Transverse colon (tissue), 4 donors: ENCODE results near the gene SLX4. TPM values are rescaled to one million over a fixed set of nuclear protein-coding genes. Genes with fewer than 3 reads are reported as not detected.

Source experiments
- DNase-seq: peaks from one replicate; pipeline ENCODE4 v3.0.0-alpha.2; 2019
- H3K27ac ChIP-seq, 4 donors: fragments of 200-600 bp; sonication (generic); 2 replicates each; pipeline ENCODE4 v1.5.1; 2016 to 2018; ENCODE audit warnings: inconsistent platforms in 4 of 4
- H3K27me3 ChIP-seq: fragments of 200-600 bp; sonication (generic); 2 replicates; pipeline ENCODE4 v1.5.1; 2017; ENCODE audit warnings: inconsistent platforms
- H3K36me3 ChIP-seq, 4 donors: fragments of 200-600 bp; sonication (generic); 2 replicates each; pipeline ENCODE4 v1.5.1; 2017 to 2019; ENCODE audit warnings: inconsistent platforms in 4 of 4
- H3K4me1 ChIP-seq, 4 donors: fragments of 200-600 bp; sonication (generic); 2 replicates each; pipeline ENCODE4 v1.5.1; 2017 to 2020; ENCODE audit warnings: inconsistent platforms in 4 of 4
- H3K4me3 ChIP-seq, 4 donors: fragments of 200-600 bp; sonication (generic); 1 replicate in 1 of 4; 2 replicates in 3 of 4; pipeline versions ENCODE4 v1.5.1 to v1.6.1; 2017 to 2019; ENCODE audit warnings: inconsistent platforms in 4 of 4
- H3K9me3 ChIP-seq, 2 donors: fragments of 200-600 bp; sonication (generic); 2 replicates each; pipeline ENCODE4 v1.5.1; 2017 to 2019; ENCODE audit warnings: inconsistent platforms in 2 of 2
- EP300 ChIP-seq: sonication (generic); formaldehyde crosslinking; IDR thresholded peaks from one replicate; pipeline ENCODE4 v1.6.1; 2017; ENCODE audit warnings: antibody characterized with exemption, low read depth
- POLR2A ChIP-seq: fragments of 450-650 bp; IDR thresholded peaks from one replicate; pipeline ENCODE4 v1.6.1; 2016; ENCODE audit warnings: antibody characterized with exemption, mild to moderate bottlenecking, moderate library complexity
- POLR2AphosphoS5 ChIP-seq, 3 donors: sonication (generic); formaldehyde crosslinking; IDR thresholded peaks; one replicate each; pipeline ENCODE4 v1.6.1; 2016; ENCODE audit warnings: antibody characterized with exemption in 3 of 3
- WGBS, 2 donors: methylation state at CpG; one replicate each; pipeline ENCODE4 v1.1.5; 2018; ENCODE audit warnings: low coverage in 1 of 2; 5-methylcytosine and 5-hydroxymethylcytosine counted together
- in situ Hi-C, 4 donors: fragments of 200-750 bp; cut with MboI; loops; one replicate each; pipeline versions ENCODE4 v1.15.0 to v1.15.1; 2017; ENCODE audit warnings: low sequenced_read_pairs in 3 of 4, low pct_ligation_motif_present in 1 of 4, low pct_unique_long_range_greater_than_20kb in 1 of 4
- intact Hi-C: fragments of 100-400 bp; cut with DNase I; formaldehyde crosslinking; loops from one replicate; pipeline ENCODE4 v1.15.1; 2023; ENCODE audit warnings: low total_unique reads
- total RNA-seq, 4 donors: library from RNA; depleted of rRNA; stranded (reverse); fragments of >200 nt; gene quantifications; one replicate each; pipeline ENCODE4 v1.1.0, GENCODE V29; 2016
- TF ChIP-seq, protein P1 (sequence below), 5 experiments: fragments of 200-600 bp in 3 of 5; fragments of 450-650 bp in 2 of 5; sonication (generic) in 3 of 5; IDR thresholded peaks; 1 replicate in 2 of 5; 2 replicates in 3 of 5; pipeline ENCODE4 v1.5.1; 2016 to 2017; ENCODE audit warnings: antibody characterized with exemption in 5 of 5, inconsistent platforms in 3 of 5, mild to moderate bottlenecking in 2 of 5, moderate library complexity in 1 of 5

Gene SLX4
- total RNA-seq, 4 donors from 2014 or later = 3.0 to 11.5 (median 4.9) TPM

DNA sequence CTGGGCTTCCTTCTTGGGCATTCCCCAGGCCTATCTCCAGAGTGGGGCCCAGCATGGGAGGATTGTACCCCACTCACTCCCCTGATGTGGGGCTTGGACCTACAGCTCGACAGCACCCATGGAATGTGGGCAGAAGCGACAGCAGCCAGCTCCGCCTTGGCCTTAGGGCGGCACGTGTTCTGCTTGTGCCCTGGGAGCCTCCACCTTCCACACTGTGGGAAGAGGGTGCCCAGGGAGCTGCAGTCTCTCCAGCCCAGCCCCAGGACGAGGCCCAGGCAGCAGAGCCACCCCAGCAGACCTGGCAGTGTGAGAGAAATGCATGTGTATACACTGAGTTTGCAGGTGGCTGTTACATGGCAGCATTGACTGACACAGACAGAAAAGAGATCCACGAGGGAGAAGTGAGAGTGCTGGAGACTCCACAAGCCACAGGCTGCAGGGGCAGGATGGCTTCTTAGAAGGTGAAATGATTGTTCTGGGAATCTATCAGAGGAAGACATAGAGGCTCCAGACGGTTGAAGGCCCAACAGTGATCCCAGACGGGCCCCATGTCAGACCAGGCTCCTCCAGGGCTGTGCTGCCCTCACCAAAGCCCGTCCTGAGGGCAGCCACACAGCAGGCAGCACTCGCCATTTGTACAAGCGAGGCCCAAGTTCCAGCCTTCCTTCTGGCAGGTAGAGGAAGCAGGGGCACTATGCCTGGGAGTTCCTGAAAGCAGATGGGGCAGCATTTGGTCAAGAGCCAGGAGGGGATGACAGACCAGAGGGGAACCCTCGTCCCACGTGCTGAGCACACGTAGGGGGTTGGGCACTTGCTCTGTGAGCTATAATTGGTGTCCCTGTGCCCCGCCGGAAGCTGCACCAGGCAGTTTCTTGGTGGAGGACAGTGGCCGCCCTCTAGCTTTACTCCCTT lies 40.3 kb upstream of the SLX4 start:
- Histone ChIP-seq H3K4me3 (no peak overlapping the region), H3K36me3 (peaks cover 0 to 2% (median 0%) of the 10 kb centered on the region in 4 donors), H3K27ac (no peak overlapping the region), H3K9me3 (no peaks in the 10 kb centered on the region), H3K27me3 (no peaks in the 10 kb centered on the region), H3K4me1 (peaks cover 0 to 23% (median 10%) of the 10 kb centered on the region in 4 donors)
- 84% methylated on average over 13 of the region's 18 CpGs; no CpG with 5 or more reads in 1 of the 2 donors for WGBS, 2 donors
- TF ChIP-seq, protein P1, sequence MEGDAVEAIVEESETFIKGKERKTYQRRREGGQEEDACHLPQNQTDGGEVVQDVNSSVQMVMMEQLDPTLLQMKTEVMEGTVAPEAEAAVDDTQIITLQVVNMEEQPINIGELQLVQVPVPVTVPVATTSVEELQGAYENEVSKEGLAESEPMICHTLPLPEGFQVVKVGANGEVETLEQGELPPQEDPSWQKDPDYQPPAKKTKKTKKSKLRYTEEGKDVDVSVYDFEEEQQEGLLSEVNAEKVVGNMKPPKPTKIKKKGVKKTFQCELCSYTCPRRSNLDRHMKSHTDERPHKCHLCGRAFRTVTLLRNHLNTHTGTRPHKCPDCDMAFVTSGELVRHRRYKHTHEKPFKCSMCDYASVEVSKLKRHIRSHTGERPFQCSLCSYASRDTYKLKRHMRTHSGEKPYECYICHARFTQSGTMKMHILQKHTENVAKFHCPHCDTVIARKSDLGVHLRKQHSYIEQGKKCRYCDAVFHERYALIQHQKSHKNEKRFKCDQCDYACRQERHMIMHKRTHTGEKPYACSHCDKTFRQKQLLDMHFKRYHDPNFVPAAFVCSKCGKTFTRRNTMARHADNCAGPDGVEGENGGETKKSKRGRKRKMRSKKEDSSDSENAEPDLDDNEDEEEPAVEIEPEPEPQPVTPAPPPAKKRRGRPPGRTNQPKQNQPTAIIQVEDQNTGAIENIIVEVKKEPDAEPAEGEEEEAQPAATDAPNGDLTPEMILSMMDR (IDR thresholded peaks at IDR 0.05) = no peak
- TF ChIP-seq POLR2AphosphoS5 (IDR thresholded peaks at IDR 0.05) = no peak
- TF ChIP-seq POLR2A = no peak
- no peak for TF ChIP-seq EP300
- intact Hi-C loops (no loop called here), in situ Hi-C loops (no loop called here)
- DNase-seq = no peak

DNA sequence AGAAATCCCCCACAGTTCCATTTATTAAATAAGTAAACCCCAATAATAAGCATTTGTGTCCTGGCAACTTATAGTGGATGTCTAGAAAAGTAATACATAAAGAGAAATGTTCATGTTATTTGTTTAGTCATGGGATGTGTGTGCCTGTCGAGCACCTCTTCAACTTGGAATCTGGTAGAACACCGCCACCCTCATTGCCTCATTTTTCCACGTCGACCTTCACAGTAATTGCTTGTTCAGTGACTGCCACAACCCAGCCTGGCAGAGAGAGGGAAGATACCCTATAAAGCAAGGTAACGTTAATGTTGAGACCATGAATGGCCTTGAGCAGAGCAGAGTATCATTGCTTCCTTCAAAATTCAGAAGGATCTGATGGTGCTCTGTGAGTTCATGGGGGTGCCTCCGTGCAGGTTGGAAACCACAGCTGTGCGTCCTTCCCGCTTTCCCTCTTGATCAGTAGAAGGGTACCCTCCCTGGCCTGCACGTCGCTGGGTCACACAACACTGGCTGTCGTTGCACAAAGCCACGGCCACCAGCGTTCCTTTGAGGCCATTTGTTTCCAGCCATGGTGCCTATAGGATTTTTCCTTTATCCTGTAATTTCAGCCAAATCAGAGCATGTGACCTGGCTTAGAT lies 39.3 kb upstream of the SLX4 start:
- DNase-seq = no peak
- no peaks in the 10 kb centered on the region for H3K9me3 ChIP-seq
- H3K4me3 ChIP-seq = no peak overlapping the region
- no peak overlapping the region for H3K27ac ChIP-seq
- no peaks in the 10 kb centered on the region for H3K27me3 ChIP-seq
- 83 to 93% methylated on average over 5 to 13 of the region's 13 CpGs for WGBS, 2 donors
- TF ChIP-seq, protein P1 (IDR thresholded peaks at IDR 0.05) = no peak
- TF ChIP-seq EP300 (no peak), POLR2AphosphoS5 (IDR thresholded peaks at IDR 0.05) (no peak), POLR2A (no peak)
- in situ Hi-C loops (no loop called here), intact Hi-C loops (no loop called here)
- H3K4me1 ChIP-seq = peaks cover 3 to 30% (median 19%) of the 10 kb centered on the region in 4 donors
- H3K36me3 ChIP-seq = no peaks in the 10 kb centered on the region

DNA sequence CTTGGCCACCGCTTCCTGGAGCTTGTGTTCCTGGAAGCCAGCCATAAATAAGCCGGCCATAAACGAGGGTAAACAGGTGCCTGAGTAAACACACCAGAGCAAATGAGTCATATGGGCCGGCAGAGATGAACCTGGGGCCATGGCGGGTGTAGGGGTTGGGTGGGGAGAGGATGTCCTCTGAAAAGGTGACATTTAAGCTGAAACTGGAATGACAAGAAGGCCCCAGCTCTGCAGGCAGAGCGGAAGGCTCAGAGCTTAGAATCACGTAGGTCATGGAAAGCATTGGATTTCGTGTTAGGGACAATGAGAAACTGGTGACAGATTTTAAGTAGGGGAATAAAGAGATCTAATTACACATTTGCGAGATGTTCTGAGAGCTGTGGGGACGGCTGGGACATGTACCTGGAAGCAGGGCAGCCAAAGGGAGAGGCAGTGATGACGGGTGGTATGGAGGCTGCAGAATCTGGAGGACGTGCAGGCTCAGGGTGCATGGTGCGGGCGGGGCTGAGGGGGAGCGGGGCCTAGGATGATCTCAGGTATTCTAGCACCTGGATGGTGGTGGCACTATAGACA lies 35.0 kb upstream of the SLX4 start:
- WGBS, 2 donors = 31 to 47% methylated on average over 11 to 15 of the region's 15 CpGs
- in situ Hi-C loops (no loop called here), intact Hi-C loops (no loop called here)

DNA sequence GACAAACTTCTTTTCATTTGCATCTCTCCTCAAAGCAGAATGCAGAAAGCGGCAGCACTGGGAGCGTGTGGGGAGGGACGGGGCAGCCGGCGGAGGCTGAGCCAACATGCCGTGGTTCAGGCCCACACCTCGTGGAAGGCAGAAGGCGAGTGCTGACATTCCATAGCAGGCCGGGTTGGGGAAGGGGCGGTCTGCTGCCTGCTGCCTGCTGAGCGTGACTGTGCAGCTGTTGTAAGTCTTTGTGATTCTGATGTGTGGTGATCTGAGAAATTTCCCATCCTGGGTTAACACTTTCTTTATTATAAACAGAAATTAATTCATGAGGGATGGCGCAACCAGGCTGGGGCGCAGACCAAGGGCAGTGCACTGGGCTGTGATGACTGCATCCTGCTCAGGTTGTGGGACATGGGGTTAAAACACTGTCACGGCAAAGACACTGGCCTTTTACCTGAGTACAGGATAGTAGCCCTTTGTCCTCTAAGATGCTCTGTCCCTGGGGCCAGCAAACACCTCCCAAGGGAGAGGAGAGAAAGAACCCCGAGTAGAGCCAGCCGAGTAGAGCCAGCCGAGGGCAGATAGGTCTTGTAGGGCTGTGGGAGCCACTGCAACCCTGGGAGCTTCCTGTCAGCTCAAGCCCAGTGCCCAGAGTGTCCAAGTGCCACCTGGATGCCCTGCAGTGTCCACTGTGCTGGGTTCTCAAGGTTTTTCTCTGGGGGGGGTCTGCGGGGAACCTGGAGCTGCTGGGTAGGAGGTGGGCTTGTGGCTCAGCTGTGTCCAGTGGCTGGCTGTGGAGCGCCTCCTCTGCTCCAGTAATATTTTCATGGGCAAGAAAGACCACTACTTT lies 34.3 kb upstream of the SLX4 start:
- Histone ChIP-seq H3K27ac (peak overlapping the region; percentile 60 to 71 (median 65)), H3K4me1 (peaks cover 3 to 25% (median 20%) of the 10 kb centered on the region in 4 donors), H3K36me3 (no peaks in the 10 kb centered on the region), H3K9me3 (no peaks in the 10 kb centered on the region), H3K27me3 (no peaks in the 10 kb centered on the region), H3K4me3 (no peak overlapping the region)
- TF ChIP-seq POLR2AphosphoS5 (IDR thresholded peaks at IDR 0.05) (no peak), POLR2A (no peak), EP300 (no peak)
- TF ChIP-seq, protein P1 (IDR thresholded peaks at IDR 0.05) = no peak
- WGBS, 2 donors = 37 to 70% methylated on average over 2 to 19 of the region's 19 CpGs
- no peak for DNase-seq
- intact Hi-C loops = no loop called here
- in situ Hi-C loops = no loop called here

More for the DNA sequence above, 35.0 kb upstream of the SLX4 start:
- Histone ChIP-seq H3K4me1 (peaks cover 3 to 25% (median 20%) of the 10 kb centered on the region in 4 donors), H3K27me3 (no peaks in the 10 kb centered on the region), H3K27ac (peak overlapping the region; percentile 60 to 71 (median 65)), H3K36me3 (no peaks in the 10 kb centered on the region), H3K9me3 (no peaks in the 10 kb centered on the region), H3K4me3 (no peak overlapping the region)
- peak; percentile 88 for DNase-seq
- peak in 1 of 3 donors; percentile 17 for TF ChIP-seq POLR2AphosphoS5 (IDR thresholded peaks at IDR 0.05)
- no peak for TF ChIP-seq EP300
